IMR-90 (cell line): Measurements from ENCODE around the gene ISG20. TPM values are rescaled to one million over a fixed set of nuclear protein-coding genes. Genes with fewer than 3 reads are reported as not detected.

Experiments
- ATAC-seq: fragments of 200-7000 bp; cut with Tn5 transposase; 2 replicates; pipeline ENCODE4 v1.9.1; 2020; ENCODE audit warnings: low read depth, mild to moderate bottlenecking, moderate library complexity
- BruUV-seq: library from RNA; stranded (reverse); fragments of 400-500 nt; replicated peaks from 2 replicates; lab custom pipeline; 2021; lab: Mats Ljungman, UMichigan
- CTCF ChIA-PET: fragments of 300-600 bp; formaldehyde crosslinking; extraction: SDS; loops from one replicate; lab custom pipeline; 2021; ENCODE audit warnings: antibody characterized with exemption; lab: Yijun Ruan, JAX
- POLR2A ChIA-PET: fragments of 300-600 bp; sonication (Branson Sonifier 250); formaldehyde crosslinking; loops from one replicate; lab custom pipeline; 2022; ENCODE audit warnings: antibody characterized with exemption; ENCODE audit not compliant: unreplicated experiment; lab: Charles Lee
- DNase-seq: peaks from one replicate; pipeline ENCODE4 v3.0.0; 2013
- H2AFZ ChIP-seq: replicated peaks from 2 replicates; pipeline ENCODE3; 2013; ENCODE audit warnings: low read length, mild to moderate bottlenecking; ENCODE audit not compliant: poor library complexity
- H2AK5ac ChIP-seq: 2 replicates; pipeline ENCODE4 v1.6.1; 2013; ENCODE audit warnings: low read depth, low read length, inconsistent platforms
- H2AK9ac ChIP-seq: replicated peaks from 2 replicates; pipeline ENCODE3; 2013; ENCODE audit warnings: mild to moderate bottlenecking, low read depth, low read length, moderate library complexity; ENCODE audit not compliant: poor library complexity
- H2BK120ac ChIP-seq: 2 replicates; pipeline ENCODE4 v1.6.1; 2013; ENCODE audit warnings: low read depth, low read length, inconsistent platforms
- H2BK15ac ChIP-seq: 3 replicates; pipeline ENCODE4 v1.6.1; 2013; ENCODE audit warnings: low read depth, low read length, inconsistent platforms
- H2BK20ac ChIP-seq: 2 replicates; pipeline ENCODE4 v1.6.1; 2013; ENCODE audit warnings: low read depth, mild to moderate bottlenecking, inconsistent platforms, low read length, moderate library complexity
- H2BK5ac ChIP-seq: 2 replicates; pipeline ENCODE4 v1.6.1; 2013; ENCODE audit warnings: mild to moderate bottlenecking, low read depth, low read length, inconsistent platforms; ENCODE audit not compliant: poor library complexity, severe bottlenecking
- H3K14ac ChIP-seq: replicated peaks from 2 replicates; pipeline ENCODE4 v1.6.1; 2013; ENCODE audit warnings: low read depth, low read length, inconsistent platforms
- H3K18ac ChIP-seq: 2 replicates; pipeline ENCODE4 v1.6.1; 2013; ENCODE audit warnings: low read depth, low read length, control low read depth
- H3K23ac ChIP-seq: 2 replicates; pipeline ENCODE4 v1.6.1; 2013; ENCODE audit warnings: low read depth, low read length, inconsistent platforms
- H3K27ac ChIP-seq: 2 replicates; pipeline ENCODE4 v1.5.1; 2013; ENCODE audit warnings: mild to moderate bottlenecking, control low read depth, low read length; ENCODE audit not compliant: insufficient read depth
- H3K27me3 ChIP-seq: 2 replicates; pipeline ENCODE4 v1.6.1; 2013; ENCODE audit warnings: low read length; ENCODE audit not compliant: control insufficient read depth, insufficient read depth
- H3K36me3 ChIP-seq: 2 replicates; pipeline ENCODE4 v1.6.1; 2013; ENCODE audit warnings: low read length, mixed read lengths; ENCODE audit not compliant: control insufficient read depth, insufficient read depth
- H3K4ac ChIP-seq: 2 replicates; pipeline ENCODE4 v1.6.1; 2013; ENCODE audit warnings: low read depth, low read length, inconsistent platforms
- H3K4me1 ChIP-seq: 2 replicates; pipeline ENCODE4 v1.6.1; 2013; ENCODE audit warnings: low read length, mixed read lengths; ENCODE audit not compliant: control insufficient read depth, insufficient read depth
- H3K4me2 ChIP-seq: 2 replicates; pipeline ENCODE4 v1.6.1; 2013; ENCODE audit warnings: low read depth, mild to moderate bottlenecking, control low read depth, low read length, moderate library complexity
- H3K4me3 ChIP-seq: 2 replicates; pipeline ENCODE4 v1.5.1; 2013; ENCODE audit warnings: low read depth, mild to moderate bottlenecking, control low read depth, low read length, moderate library complexity; ENCODE audit not compliant: insufficient read depth
- H3K56ac ChIP-seq: 2 replicates; pipeline ENCODE4 v1.6.1; 2013; ENCODE audit warnings: low read length, inconsistent platforms; ENCODE audit not compliant: insufficient read depth; ENCODE audit errors: extremely low read depth
- H3K79me1 ChIP-seq, 2 experiments: 2 replicates each; pipeline ENCODE4 v1.6.1; 2013; ENCODE audit warnings: low read length in 2 of 2, inconsistent platforms in 1 of 2, low read depth in 1 of 2
- H3K9ac ChIP-seq: 2 replicates; pipeline ENCODE4 v1.6.1; 2013; ENCODE audit warnings: low read depth, low read length, control low read depth
- H3K9me1 ChIP-seq: 2 replicates; pipeline ENCODE4 v1.6.1; 2013; ENCODE audit warnings: low read length, inconsistent platforms; ENCODE audit not compliant: insufficient read depth
- H3K9me3 ChIP-seq: 2 replicates; pipeline ENCODE4 v1.6.1; 2013; ENCODE audit warnings: low read length; ENCODE audit not compliant: control insufficient read depth, insufficient read depth
- H4K20me1 ChIP-seq: 2 replicates; pipeline ENCODE4 v1.6.1; 2013; ENCODE audit warnings: low read length, inconsistent platforms; ENCODE audit not compliant: insufficient read depth
- H4K5ac ChIP-seq: 2 replicates; pipeline ENCODE4 v1.6.1; 2013; ENCODE audit warnings: mild to moderate bottlenecking, low read depth, low read length, control low read depth
- H4K8ac ChIP-seq, 2 experiments: 2 replicates each; pipeline ENCODE4 v1.6.1; 2013; ENCODE audit warnings: low read depth in 2 of 2, low read length in 2 of 2, control low read depth in 1 of 2, inconsistent platforms in 1 of 2
- H4K91ac ChIP-seq: 2 replicates; pipeline ENCODE4 v1.6.1; 2013; ENCODE audit warnings: low read depth, low read length, inconsistent platforms; ENCODE audit not compliant: insufficient read depth
- BHLHE40 ChIP-seq: fragments of 150-350 bp; IDR thresholded peaks from 2 replicates; pipeline ENCODE4 v1.6.1; 2016; ENCODE audit warnings: mild to moderate bottlenecking, low read depth, low read length
- CEBPB ChIP-seq: IDR thresholded peaks from 2 replicates; pipeline ENCODE4 v1.6.1; 2012; ENCODE audit warnings: low read depth, low read length, improper control_type of control experiment
- CHD1 ChIP-seq: IDR thresholded peaks from 2 replicates; pipeline ENCODE4 v1.6.1; 2012; ENCODE audit warnings: low read depth, low read length, improper control_type of control experiment
- CTCF ChIP-seq: conservative IDR thresholded peaks from 2 replicates; pipeline ENCODE4 v1.5.1; 2012; ENCODE audit warnings: mild to moderate bottlenecking, low read depth, low read length, improper control_type of control experiment
- FOS ChIP-seq: fragments of 150-350 bp; IDR thresholded peaks from 2 replicates; pipeline ENCODE4 v1.6.1; 2016; ENCODE audit warnings: low read depth, low read length
- MAFK ChIP-seq: IDR thresholded peaks from 2 replicates; pipeline ENCODE4 v1.6.1; 2012; ENCODE audit warnings: low read depth, low read length, improper control_type of control experiment
- MAZ ChIP-seq: IDR thresholded peaks from 2 replicates; pipeline ENCODE4 v1.6.1; 2012; ENCODE audit warnings: low read depth, mild to moderate bottlenecking, low read length, improper control_type of control experiment, moderate library complexity, borderline replicate concordance
- MXI1 ChIP-seq: IDR thresholded peaks from 2 replicates; pipeline ENCODE4 v1.6.1; 2012; ENCODE audit warnings: low read depth, mild to moderate bottlenecking, low read length, moderate library complexity, borderline replicate concordance
- NFE2L2 ChIP-seq: fragments of 150-350 bp; IDR thresholded peaks from 2 replicates; pipeline ENCODE4 v1.6.1; 2016; ENCODE audit warnings: low read depth, mild to moderate bottlenecking, low read length
- POLR2A ChIP-seq: IDR thresholded peaks from 2 replicates; pipeline ENCODE4 v1.6.1; 2012; ENCODE audit warnings: mild to moderate bottlenecking, low read depth, low read length
- RAD21 ChIP-seq: IDR thresholded peaks from 2 replicates; pipeline ENCODE4 v1.6.1; 2012; ENCODE audit warnings: low read length, improper control_type of control experiment
- RFX5 ChIP-seq: IDR thresholded peaks from 2 replicates; pipeline ENCODE4 v1.8.0; 2012; ENCODE audit warnings: low read depth, mild to moderate bottlenecking, low read length, moderate library complexity
- USF2 ChIP-seq: fragments of 150-350 bp; IDR thresholded peaks from 2 replicates; pipeline ENCODE4 v1.6.1; 2017; ENCODE audit warnings: mild to moderate bottlenecking, antibody characterized with exemption, low read length, low read depth
- WGBS, 2 experiments: methylation state at CpG; one replicate each; pipeline versions ENCODE4 v1.1.5 to v1.1.7; 2013; ENCODE audit warnings: missing lambda C conversion rate in 2 of 2; ENCODE audit not compliant: insufficient read length in 1 of 2; ENCODE audit errors: extremely low coverage in 2 of 2; 5-methylcytosine and 5-hydroxymethylcytosine counted together
- dilution Hi-C: fragments of 300-500 bp; cut with HindIII; formaldehyde crosslinking; loops from one replicate; pipeline ENCODE4 v1.14.3; 2018; ENCODE audit warnings: low sequenced_read_pairs; ENCODE audit not compliant: unreplicated experiment
- in situ Hi-C: fragments of 300-500 bp; cut with MboI; formaldehyde crosslinking; loops from 3 replicates; pipeline ENCODE4 v1.14.3; 2019; ENCODE audit warnings: low sequenced_read_pairs, inconsistent platforms, mixed read lengths
- intact Hi-C: fragments of 100-400 bp; cut with micrococcal nuclease; formaldehyde crosslinking; loops from 2 replicates; pipeline ENCODE4 v1.10.0; 2022
- polyA plus RNA-seq, 3 experiments: library from polyadenylated mRNA; depleted of rRNA; stranded (reverse); fragments of >200 nt; gene quantifications; 2 replicates each; pipeline ENCODE4 v1.2.3, GENCODE V29; 2012; ENCODE audit warnings: low replicate concordance in 1 of 3
- total RNA-seq: library from RNA; depleted of rRNA; stranded (reverse); fragments of >200 nt; gene quantifications from 2 replicates; pipeline ENCODE4 v1.2.3, GENCODE V29; 2012

The ISG20 gene
- total and polyA plus RNA-seq, 2 of the 4 experiments (the other 2 are of a cell fraction), result 0.72 to 1.2 TPM

- no peak overlapping the region for H3K4me2 ChIP-seq
- no peak overlapping the region for H3K4ac ChIP-seq
- H2AK9ac ChIP-seq, result no peak overlapping the region
- no peak overlapping the region for H3K27ac ChIP-seq
- H4K20me1 ChIP-seq, result no peaks in the 10 kb centered on the region
- peaks cover 15% of the 10 kb centered on the region for H3K4me1 ChIP-seq
- H4K91ac ChIP-seq, result no peak overlapping the region
- no peak for TF ChIP-seq MAFK
- no peak for TF ChIP-seq MXI1
- no peak for TF ChIP-seq USF2
- TF ChIP-seq FOS, result no peak
- no peak for TF ChIP-seq RFX5
- no peak for TF ChIP-seq BHLHE40
- TF ChIP-seq NFE2L2, result no peak
- TF ChIP-seq POLR2A, result no peak
- no peak for TF ChIP-seq CEBPB
- TF ChIP-seq MAZ, result no peak
- no peak for TF ChIP-seq CHD1
- TF ChIP-seq CTCF, result no peak
- TF ChIP-seq RAD21, result no peak
- H3K9me1 ChIP-seq, result peaks cover 15% of the 10 kb centered on the region
- ChIA-PET POLR2A (no interaction called here), CTCF (no interaction called here)
- H3K9me3 ChIP-seq, result no peaks in the 10 kb centered on the region
- H3K56ac ChIP-seq, result no peak overlapping the region
- H2AFZ ChIP-seq, result no peak overlapping the region
- no peak overlapping the region for H2BK120ac ChIP-seq
- no peak for DNase-seq
- in situ Hi-C loops, result no loop called here
- no peaks in the 10 kb centered on the region for H3K27me3 ChIP-seq
- no peaks in the 10 kb centered on the region for H3K36me3 ChIP-seq
- no peak for ATAC-seq
- no peaks in the 10 kb centered on the region for H3K79me1 ChIP-seq
- no TSS peak for BruUV-seq
- H4K8ac ChIP-seq, result no peak overlapping the region
- no peak overlapping the region for H3K23ac ChIP-seq
- no peak overlapping the region for H4K5ac ChIP-seq
- H2BK20ac ChIP-seq, result no peak overlapping the region
- H2BK15ac ChIP-seq, result no peak overlapping the region
- H2BK5ac ChIP-seq, result no peak overlapping the region
- no peak overlapping the region for H3K9ac ChIP-seq
- WGBS, 2 experiments, result no CpG with 5 or more reads among the region's 5 CpGs
- H2AK5ac ChIP-seq, result no peak overlapping the region
- intact Hi-C loops, result no loop called here
- dilution Hi-C loops, result no loop called here
- H3K18ac ChIP-seq, result no peak overlapping the region
- no peak overlapping the region for H3K14ac ChIP-seq
- no peak overlapping the region for H3K4me3 ChIP-seq
Observed at GRCh38 chr15:88646951-88647350, 8.1 kb downstream of the ISG20 start.
